Mesendoderm (in vitro differentiated cells): Measurements from ENCODE around the gene TNFRSF6B.
A peak's percentile ranks its signal among the peaks of the same experiment; 100 is the strongest.

Source experiments
- DNase-seq: peaks from one replicate; pipeline ENCODE4 v3.0.0; 2013
- H2AK5ac ChIP-seq: 2 replicates; pipeline ENCODE4 v1.6.1; 2013; ENCODE audit warnings: low read length, inconsistent platforms
- H2BK120ac ChIP-seq: 2 replicates; pipeline ENCODE4 v1.6.1; 2013; ENCODE audit warnings: low read depth, mild to moderate bottlenecking, low read length, moderate library complexity, mixed read lengths
- H2BK15ac ChIP-seq: replicated peaks from 2 replicates; pipeline ENCODE4 v1.6.1; 2013; ENCODE audit warnings: low read depth, mild to moderate bottlenecking, moderate library complexity
- H2BK5ac ChIP-seq: 2 replicates; pipeline ENCODE4 v1.6.1; 2013; ENCODE audit warnings: low read length, inconsistent platforms
- H3K18ac ChIP-seq: 2 replicates; pipeline ENCODE4 v1.6.1; 2013; ENCODE audit warnings: mild to moderate bottlenecking, low read length, mixed read lengths
- H3K23ac ChIP-seq: one replicate; pipeline ENCODE4 v1.6.1; 2013; ENCODE audit warnings: low read length
- H3K27ac ChIP-seq: 2 replicates; pipeline ENCODE4 v1.5.1; 2013; ENCODE audit warnings: low read depth, mild to moderate bottlenecking, inconsistent platforms, low read length, moderate library complexity
- H3K27me3 ChIP-seq: 2 replicates; pipeline ENCODE4 v1.6.1; 2013; ENCODE audit warnings: low read length, control low read depth, mild to moderate bottlenecking, inconsistent platforms; ENCODE audit not compliant: insufficient read depth, poor library complexity
- H3K36me3 ChIP-seq: 2 replicates; pipeline ENCODE4 v1.6.1; 2013; ENCODE audit warnings: low read length, inconsistent platforms; ENCODE audit not compliant: control insufficient read depth, insufficient read depth
- H3K4ac ChIP-seq: one replicate; pipeline ENCODE4 v1.6.1; 2013; ENCODE audit warnings: low read depth, mild to moderate bottlenecking, low read length, moderate library complexity
- H3K4me1 ChIP-seq: 2 replicates; pipeline ENCODE4 v1.6.1; 2013; ENCODE audit warnings: low read depth, low read length, inconsistent platforms; ENCODE audit not compliant: control insufficient read depth
- H3K4me2 ChIP-seq: 2 replicates; pipeline ENCODE4 v1.6.1; 2013; ENCODE audit warnings: low read length
- H3K4me3 ChIP-seq: 2 replicates; pipeline ENCODE4 v1.5.1; 2013; ENCODE audit warnings: mild to moderate bottlenecking, low read length
- H3K56ac ChIP-seq: one replicate; pipeline ENCODE4 v1.6.1; 2013; ENCODE audit warnings: low read length
- H3K79me1 ChIP-seq: 2 replicates; pipeline ENCODE4 v1.6.1; 2013; ENCODE audit warnings: low read length, inconsistent platforms
- H3K79me2 ChIP-seq: 2 replicates; pipeline ENCODE4 v1.6.1; 2013; ENCODE audit warnings: mild to moderate bottlenecking, low read length; ENCODE audit not compliant: control insufficient read depth, insufficient read depth
- H3K9ac ChIP-seq: 2 replicates; pipeline ENCODE4 v1.6.1; 2013; ENCODE audit warnings: low read length, inconsistent platforms
- H4K5ac ChIP-seq: one replicate; pipeline ENCODE4 v1.6.1; 2013; ENCODE audit warnings: low read length
- H4K8ac ChIP-seq: one replicate; pipeline ENCODE4 v1.6.1; 2013; ENCODE audit warnings: low read depth, mild to moderate bottlenecking, control low read depth, low read length, moderate library complexity
- WGBS: extraction: QIAGEN DNeasy Blood & Tissue Kit; methylation state at CpG from one replicate; pipeline ENCODE4 v1.1.7; 2013; ENCODE audit warnings: low lambda C conversion rate, missing lambda C conversion rate; ENCODE audit not compliant: insufficient coverage; ENCODE audit errors: extremely low coverage; 5-methylcytosine and 5-hydroxymethylcytosine counted together

The TNFRSF6B gene

DNA sequence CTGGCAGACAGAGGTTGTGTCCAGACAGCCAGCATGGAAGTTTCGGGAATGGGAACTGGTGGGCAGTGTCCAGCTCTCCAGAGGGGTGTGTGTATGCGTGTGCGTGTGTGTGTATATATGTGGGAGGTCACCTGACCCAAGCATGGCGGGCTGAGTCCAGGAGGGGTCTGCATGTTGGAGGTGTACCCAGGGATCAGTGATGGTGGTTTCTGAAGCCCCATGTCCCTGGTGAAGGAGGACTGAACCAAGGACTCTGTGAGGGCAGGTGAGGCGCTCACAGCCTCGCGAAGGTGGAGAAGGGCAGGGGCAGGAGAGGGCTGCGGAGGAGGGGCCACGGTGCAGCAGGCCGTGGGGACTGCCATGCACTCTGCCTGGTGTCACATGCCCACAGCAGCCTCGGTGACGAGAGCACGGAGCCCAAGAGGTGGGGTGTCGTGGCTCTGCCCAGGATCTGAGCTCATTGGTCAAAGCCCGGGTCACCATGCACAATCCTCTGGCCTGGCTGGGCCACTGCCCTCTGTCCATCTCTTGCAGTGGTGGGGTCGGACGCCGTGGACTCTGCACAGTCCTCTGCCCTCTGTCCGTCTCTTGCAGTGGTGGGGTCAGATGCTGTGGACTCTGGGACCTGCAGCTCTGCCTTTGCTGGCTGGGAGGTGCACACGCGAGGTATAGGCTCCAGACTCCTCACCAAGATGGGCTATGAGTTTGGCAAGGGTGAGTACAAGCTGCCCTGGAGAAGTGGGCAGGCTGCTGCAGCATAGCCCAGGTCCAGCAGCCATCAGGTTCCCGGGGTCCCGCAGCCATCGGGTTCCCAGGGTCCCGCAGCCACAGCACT, 37.9 kb downstream of the TNFRSF6B start:
- Histone ChIP-seq H3K27ac (no peak overlapping the region), H2BK5ac (no peak overlapping the region), H2AK5ac (no peak overlapping the region), H3K36me3 (peaks cover 3% of the 10 kb centered on the region), H3K4me2 (no peak overlapping the region), H2BK120ac (no peak overlapping the region), H3K4ac (no peak overlapping the region), H2BK15ac (no peak overlapping the region), H3K23ac (no peak overlapping the region), H3K18ac (no peak overlapping the region), H4K8ac (no peak overlapping the region), H4K5ac (no peak overlapping the region), H3K4me1 (no peaks in the 10 kb centered on the region), H3K27me3 (no peaks in the 10 kb centered on the region), H3K79me2 (peaks cover 2% of the 10 kb centered on the region), H3K9ac (no peak overlapping the region), H3K4me3 (no peak overlapping the region), H3K79me1 (peaks cover 13% of the 10 kb centered on the region), H3K56ac (no peak overlapping the region)
- no CpG with 5 or more reads among the region's 25 CpGs for WGBS
- DNase-seq, result no peak

- Histone ChIP-seq H3K36me3 (peaks cover 3% of the 10 kb centered on the region), H3K4me2 (no peak overlapping the region), H3K9ac (no peak overlapping the region), H3K79me2 (peaks cover 2% of the 10 kb centered on the region), H3K4me1 (no peaks in the 10 kb centered on the region), H3K79me1 (peaks cover 13% of the 10 kb centered on the region), H3K4me3 (no peak overlapping the region), H3K27me3 (no peaks in the 10 kb centered on the region), H3K27ac (no peak overlapping the region), H3K56ac (no peak overlapping the region), H2BK5ac (no peak overlapping the region), H3K23ac (no peak overlapping the region), H4K5ac (no peak overlapping the region), H3K4ac (no peak overlapping the region), H2AK5ac (no peak overlapping the region), H2BK15ac (no peak overlapping the region), H3K18ac (no peak overlapping the region), H4K8ac (no peak overlapping the region), H2BK120ac (no peak overlapping the region)
- no CpG with 5 or more reads among the region's 48 CpGs for WGBS
- no peak for DNase-seq
These were observed 38.8 kb downstream of the TNFRSF6B start for GRCh38 chr20:63734946-63735858.

- Histone ChIP-seq H4K5ac (no peak within 1 kb of the TSS), H3K18ac (no peak within 1 kb of the TSS), H3K4me3 (no peak within 1 kb of the TSS)
These were observed 39.6 kb downstream of the TNFRSF6B start, which contains the start of gene LIME1 for GRCh38 chr20:63735859-63736718. TSS of gene LIME1 (plus strand) at chr20:63736664. CDS start at chr20:63737550, 886 bp downstream.

DNA sequence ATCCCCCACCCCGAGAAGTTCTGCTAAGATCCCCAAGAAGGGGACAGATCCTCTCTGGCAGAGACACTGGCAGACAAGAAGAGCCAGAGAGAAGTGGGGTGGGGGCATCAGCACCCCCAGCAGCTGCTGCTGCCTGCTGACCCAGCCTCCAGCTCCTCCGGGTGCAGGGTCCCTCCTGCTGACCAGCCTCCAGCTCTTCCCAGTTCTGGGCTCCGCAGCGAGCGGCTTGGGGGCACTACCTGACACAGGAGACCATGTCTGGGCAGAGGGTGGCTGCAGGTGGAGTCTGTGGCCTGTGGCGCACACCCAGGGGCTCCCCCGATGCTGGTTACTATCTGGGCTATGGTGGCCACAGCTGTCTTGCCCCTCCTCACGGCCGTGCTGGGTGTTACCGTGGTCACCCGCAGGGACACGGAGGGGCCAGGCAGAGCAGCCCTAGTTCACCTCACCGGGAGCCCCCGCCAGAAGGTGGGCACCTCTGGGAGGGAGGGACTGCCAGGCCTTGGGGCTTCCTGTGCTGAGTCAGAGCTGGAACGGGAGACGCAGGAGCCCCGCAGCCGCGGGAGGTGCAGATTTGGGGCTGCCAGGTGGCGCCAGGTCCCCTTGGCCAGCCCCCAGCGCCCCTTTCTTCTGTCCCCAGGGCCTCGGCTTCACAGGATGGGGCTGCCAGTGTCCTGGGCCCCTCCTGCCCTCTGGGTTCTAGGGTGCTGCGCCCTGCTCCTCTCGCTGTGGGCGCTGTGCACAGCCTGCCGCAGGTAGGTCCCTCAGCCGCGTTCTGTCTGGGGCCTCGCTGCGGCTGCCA, 40.6 kb downstream of the TNFRSF6B start:
- Histone ChIP-seq H3K27me3 (no peaks in the 10 kb centered on the region), H3K4me2 (no peak overlapping the region), H3K79me1 (peaks cover 4% of the 10 kb centered on the region), H3K4me1 (no peaks in the 10 kb centered on the region), H3K23ac (no peak overlapping the region), H3K4me3 (no peak overlapping the region), H2AK5ac (no peak overlapping the region), H3K18ac (no peak overlapping the region), H3K9ac (peak overlapping the region; percentile 22), H2BK15ac (no peak overlapping the region), H3K36me3 (peaks cover 3% of the 10 kb centered on the region), H2BK120ac (no peak overlapping the region), H3K56ac (peak overlapping the region; percentile 67), H3K79me2 (peaks cover 2% of the 10 kb centered on the region), H4K5ac (no peak overlapping the region), H3K27ac (no peak overlapping the region), H4K8ac (no peak overlapping the region), H2BK5ac (no peak overlapping the region), H3K4ac (no peak overlapping the region)
- no CpG with 5 or more reads among the region's 30 CpGs for whole genome bisulfite sequencing
- no peak for DNase-seq

More at GRCh38 chr20:63735859-63736718, 39.6 kb downstream of the TNFRSF6B start, which contains the start of gene LIME1:
- Histone ChIP-seq H3K23ac (no peak within 1 kb of the TSS), H3K79me1 (peaks cover 11% of the 10 kb centered on the region), H3K27me3 (no peaks in the 10 kb centered on the region), H2BK15ac (no peak within 1 kb of the TSS), H3K4me1 (no peaks in the 10 kb centered on the region), H3K56ac (peak within 1 kb of the TSS; percentile 67), H3K27ac (no peak within 1 kb of the TSS), H4K8ac (no peak within 1 kb of the TSS), H3K36me3 (peaks cover 3% of the 10 kb centered on the region), H2AK5ac (no peak within 1 kb of the TSS), H2BK5ac (no peak within 1 kb of the TSS), H3K79me2 (peaks cover 2% of the 10 kb centered on the region), H3K9ac (peak within 1 kb of the TSS; percentile 22), H2BK120ac (no peak within 1 kb of the TSS), H3K4me2 (no peak within 1 kb of the TSS), H3K4ac (no peak within 1 kb of the TSS)
- DNase-seq, result no peak
- WGBS, result no CpG with 5 or more reads among the region's 31 CpGs

DNA sequence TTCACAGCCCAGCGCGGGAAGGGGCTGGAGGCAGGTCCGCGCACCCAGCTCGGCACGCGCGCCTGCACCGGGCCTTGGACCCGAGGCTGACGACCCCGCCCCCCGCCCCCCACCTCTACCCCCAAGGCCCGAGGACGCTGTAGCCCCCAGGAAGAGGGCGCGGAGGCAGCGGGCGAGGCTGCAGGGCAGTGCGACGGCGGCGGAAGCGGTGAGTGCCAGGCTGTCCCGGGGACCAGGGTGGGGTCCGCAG, 41.2 kb downstream of the TNFRSF6B start:
- H3K56ac ChIP-seq, result peak overlapping the region; percentile 67
- peaks cover 4% of the 10 kb centered on the region for H3K79me1 ChIP-seq
- H4K5ac ChIP-seq, result no peak overlapping the region
- H3K36me3 ChIP-seq, result peaks cover 3% of the 10 kb centered on the region
- no peak overlapping the region for H4K8ac ChIP-seq
- no peak overlapping the region for H2BK15ac ChIP-seq
- H3K4me2 ChIP-seq, result no peak overlapping the region
- no peak for DNase-seq
- H2BK120ac ChIP-seq, result no peak overlapping the region
- no peak overlapping the region for H3K18ac ChIP-seq
- no peak overlapping the region for H3K9ac ChIP-seq
- peaks cover 2% of the 10 kb centered on the region for H3K79me2 ChIP-seq
- H3K4ac ChIP-seq, result no peak overlapping the region
- no peaks in the 10 kb centered on the region for H3K27me3 ChIP-seq
- H3K23ac ChIP-seq, result no peak overlapping the region
- no peak overlapping the region for H2AK5ac ChIP-seq
- no peak overlapping the region for H3K4me3 ChIP-seq
- no peaks in the 10 kb centered on the region for H3K4me1 ChIP-seq
- H2BK5ac ChIP-seq, result no peak overlapping the region
- WGBS, result no CpG with 5 or more reads among the region's 26 CpGs
- H3K27ac ChIP-seq, result no peak overlapping the region
